Measurements from ENCODE around the gene CDYL.

DNA sequence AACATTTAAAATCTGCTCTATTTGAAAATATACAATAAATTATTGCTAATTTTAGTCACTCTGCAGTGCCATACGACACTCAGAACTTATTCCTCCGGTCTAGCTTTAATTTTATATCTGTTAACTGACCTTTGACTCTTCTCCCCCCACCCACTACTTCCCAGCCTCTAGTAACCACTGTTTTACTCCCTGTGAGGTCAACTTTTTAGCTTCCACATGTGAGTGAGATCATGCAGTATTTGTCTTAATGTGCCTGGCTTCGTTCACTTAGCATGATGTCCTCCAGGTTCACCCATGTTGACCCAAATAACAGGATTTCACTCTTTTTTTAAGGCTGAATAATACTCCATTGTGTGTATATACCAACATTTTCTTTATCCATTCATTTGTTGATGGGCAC is 146.9 kb downstream of the CDYL start:
- TF ChIP-seq, protein P1, sequence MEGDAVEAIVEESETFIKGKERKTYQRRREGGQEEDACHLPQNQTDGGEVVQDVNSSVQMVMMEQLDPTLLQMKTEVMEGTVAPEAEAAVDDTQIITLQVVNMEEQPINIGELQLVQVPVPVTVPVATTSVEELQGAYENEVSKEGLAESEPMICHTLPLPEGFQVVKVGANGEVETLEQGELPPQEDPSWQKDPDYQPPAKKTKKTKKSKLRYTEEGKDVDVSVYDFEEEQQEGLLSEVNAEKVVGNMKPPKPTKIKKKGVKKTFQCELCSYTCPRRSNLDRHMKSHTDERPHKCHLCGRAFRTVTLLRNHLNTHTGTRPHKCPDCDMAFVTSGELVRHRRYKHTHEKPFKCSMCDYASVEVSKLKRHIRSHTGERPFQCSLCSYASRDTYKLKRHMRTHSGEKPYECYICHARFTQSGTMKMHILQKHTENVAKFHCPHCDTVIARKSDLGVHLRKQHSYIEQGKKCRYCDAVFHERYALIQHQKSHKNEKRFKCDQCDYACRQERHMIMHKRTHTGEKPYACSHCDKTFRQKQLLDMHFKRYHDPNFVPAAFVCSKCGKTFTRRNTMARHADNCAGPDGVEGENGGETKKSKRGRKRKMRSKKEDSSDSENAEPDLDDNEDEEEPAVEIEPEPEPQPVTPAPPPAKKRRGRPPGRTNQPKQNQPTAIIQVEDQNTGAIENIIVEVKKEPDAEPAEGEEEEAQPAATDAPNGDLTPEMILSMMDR (IDR thresholded peaks at IDR 0.05): no peak
- no peak for TF ChIP-seq POLR2A (IDR thresholded peaks at IDR 0.05)

Data from heart left ventricle (tissue), 13 donors.